Mucosa of gallbladder (tissue), 1 donor: ENCODE data around the gene PGM1. TPM values are rescaled to one million over a fixed set of nuclear protein-coding genes. Genes with fewer than 3 reads are reported as not detected.

Experiments used
- DNase-seq: peaks from one replicate; pipeline ENCODE4 v3.0.0-alpha.2; 2020; ENCODE audit warnings: low spot score
- total RNA-seq: library from RNA; stranded (reverse); gene quantifications from one replicate; pipeline ENCODE4 v1.2.1, GENCODE V29; 2021
- donor health status: DM: no; HTN: no; CAD: no.

Gene PGM1
- total RNA-seq, 1 donor from 2014 or later, result 73.2 TPM

DNA sequence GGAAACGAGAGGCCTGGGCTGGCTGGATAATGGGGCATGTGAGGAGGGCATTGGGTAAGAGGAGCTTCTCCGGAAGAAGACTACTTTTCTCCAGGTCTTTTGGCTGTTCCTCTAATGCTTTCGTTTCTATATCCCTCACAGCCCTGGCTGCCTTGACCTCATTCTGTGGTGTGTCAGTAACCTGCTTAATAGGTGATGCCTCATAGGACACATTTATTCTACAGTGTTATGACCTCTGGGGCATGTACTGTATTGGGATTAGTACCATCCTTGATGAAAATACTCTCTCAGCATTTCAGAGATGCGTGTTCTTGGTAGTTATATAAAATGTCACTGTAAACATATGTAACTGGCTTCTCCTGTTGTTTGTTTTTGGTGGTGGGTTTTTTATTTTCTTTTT, 40.1 kb downstream of the PGM1 start:
- no peak for DNase-seq

DNA sequence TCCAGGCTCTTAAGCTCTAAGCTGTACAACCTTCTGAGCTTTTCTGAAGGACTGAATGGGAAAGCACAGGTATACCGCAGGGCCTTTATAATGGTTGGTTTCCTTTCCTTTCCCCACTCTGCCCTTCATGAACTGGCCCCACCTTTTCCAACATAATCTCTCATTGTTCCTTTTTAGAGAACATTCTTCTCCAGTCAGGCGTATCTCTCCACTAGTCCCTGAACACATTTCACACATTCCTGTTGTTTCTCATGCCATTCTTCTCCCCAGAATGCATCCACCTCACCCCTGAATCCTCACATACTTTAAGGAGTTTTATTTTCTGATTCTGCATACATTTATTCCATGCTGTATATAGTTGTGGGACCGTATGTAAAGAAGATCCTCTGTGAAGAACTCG, 41.3 kb downstream of the PGM1 start:
- DNase-seq, result no peak

DNA sequence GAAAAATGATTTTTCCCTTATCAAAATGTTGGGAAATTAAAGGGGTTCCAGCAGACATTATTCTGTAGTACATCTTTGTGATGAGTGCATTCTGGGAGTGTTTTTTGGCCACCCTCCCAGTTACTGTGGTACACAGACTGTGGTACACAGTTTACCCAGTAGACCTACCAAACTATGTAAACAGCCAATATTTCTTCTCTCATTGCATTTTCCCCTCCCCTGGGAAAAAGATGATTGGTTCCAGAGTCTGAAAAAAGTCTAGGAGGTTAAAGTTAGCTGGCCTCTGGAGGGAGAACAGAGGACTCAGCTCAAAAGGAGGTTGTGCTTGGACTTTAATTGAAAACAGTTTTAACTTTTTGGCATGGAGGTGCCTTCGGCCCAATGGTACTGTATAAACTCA, 42.5 kb downstream of the PGM1 start:
- no peak for DNase-seq

DNA sequence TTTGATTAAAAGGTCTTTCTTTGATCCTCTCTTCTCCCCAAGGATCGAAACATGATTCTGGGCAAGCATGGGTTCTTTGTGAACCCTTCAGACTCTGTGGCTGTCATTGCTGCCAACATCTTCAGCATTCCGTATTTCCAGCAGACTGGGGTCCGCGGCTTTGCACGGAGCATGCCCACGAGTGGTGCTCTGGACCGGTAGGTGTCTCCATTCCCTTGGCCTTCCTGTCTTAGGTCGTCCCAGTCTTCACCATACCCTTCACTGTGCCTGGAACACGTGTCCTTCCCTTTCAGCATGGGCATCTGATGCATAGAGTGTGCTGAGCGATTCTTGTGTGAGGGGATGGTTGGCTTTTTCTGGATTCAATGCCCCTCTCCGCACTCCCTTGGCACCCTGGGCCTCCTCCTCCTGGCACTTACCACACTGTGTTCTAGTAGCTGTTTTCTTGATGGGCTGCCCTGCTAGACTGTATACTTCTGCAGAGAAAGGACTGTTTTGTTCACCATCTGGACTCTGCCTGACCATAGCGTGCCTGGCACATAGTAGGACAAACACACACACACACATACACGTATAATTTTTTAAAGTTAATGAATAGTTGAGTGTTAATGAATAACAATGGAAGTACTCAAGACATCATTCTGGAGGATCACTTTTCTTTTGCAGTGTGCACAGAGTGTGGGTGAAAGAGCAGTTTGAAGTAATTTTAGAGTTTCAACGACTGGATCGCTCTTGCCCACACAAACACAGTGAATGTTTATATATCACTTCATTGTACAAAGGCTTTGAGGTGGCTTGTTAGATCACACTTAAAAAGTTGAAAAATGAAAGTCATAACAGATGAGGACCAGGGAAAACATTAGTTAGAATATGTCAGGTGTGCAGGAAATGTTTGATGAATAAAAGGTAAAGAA, 43.2 kb downstream of the PGM1 start:
- DNase-seq, result no peak

DNA sequence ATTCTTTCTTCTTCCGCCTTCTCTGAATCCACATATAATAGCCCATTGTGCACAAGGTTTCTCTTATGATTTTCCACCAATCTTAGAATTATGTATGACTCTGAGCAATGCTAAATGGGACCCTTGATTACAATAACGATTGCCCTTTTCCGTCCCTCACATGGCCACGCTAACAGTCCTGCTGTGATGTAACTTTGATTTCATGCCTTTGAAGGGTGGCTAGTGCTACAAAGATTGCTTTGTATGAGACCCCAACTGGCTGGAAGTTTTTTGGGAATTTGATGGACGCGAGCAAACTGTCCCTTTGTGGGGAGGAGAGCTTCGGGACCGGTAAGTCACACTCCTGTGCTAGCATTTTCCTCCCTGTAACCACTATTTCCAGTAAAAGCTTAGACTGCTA, 45.3 kb downstream of the PGM1 start:
- DNase-seq, result no peak

DNA sequence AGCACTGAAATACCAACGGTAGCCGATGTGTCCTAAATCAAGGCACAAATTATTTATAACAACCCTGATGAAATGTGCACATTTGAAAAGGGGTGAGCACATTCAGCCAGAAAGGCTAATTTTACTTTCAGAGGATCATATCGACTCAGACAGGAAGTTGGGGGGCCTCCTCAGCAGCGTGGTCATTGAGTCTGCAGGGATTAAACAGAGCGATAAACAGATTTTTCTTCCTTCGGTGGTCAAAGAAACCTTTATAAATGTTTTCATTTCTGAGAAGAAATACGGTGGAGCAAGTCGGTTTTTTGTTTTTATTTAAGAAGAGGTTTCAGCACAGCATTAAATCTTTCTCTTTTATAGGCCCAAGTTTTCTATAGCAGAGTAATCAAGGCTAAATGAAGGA, 45.7 kb downstream of the PGM1 start:
- DNase-seq, result no peak

DNA sequence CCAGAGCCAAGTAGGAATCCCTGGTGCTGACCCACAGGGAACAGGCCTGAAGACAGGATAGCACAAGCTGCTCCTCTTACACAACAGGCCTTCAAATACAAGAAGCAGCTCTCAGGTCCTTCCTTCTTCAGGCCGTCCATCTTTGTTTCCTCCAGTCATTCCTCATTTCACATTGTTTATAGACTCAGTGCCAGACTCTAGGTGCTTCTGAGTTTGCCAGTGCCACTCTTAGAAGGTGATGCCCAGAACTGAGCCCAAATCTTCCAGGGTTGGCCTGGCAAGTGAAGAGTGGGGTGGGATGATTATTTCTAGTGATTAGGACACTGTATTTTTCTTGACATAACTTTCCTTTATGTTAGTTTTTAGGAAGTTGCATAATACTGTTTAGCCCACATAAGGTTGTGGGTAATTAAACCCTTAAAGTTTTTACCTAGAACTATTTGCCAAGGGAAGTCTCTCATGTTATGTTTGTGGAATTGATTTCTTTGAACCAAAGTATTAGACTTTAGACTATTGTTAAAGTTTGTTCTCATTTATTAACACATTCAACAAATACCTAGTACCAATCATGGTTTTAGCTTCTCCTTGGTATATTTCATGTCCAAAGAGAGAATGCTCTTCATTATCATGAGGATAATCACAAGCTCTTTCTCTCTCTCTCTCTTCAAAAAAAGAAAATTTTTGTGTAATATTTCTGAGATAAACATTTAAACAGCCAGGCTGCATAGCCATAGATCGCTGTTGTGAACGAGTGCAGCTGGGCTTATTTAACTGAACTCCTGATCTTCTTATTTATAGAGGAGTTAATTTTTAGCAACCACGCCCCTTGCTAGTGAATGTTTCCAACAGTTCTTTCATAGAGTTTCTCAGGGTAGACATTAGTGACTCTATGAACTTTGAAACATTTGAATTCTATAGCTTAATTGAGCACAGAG, 47.7 kb downstream of the PGM1 start:
- DNase-seq, result peak; percentile 55

DNA sequence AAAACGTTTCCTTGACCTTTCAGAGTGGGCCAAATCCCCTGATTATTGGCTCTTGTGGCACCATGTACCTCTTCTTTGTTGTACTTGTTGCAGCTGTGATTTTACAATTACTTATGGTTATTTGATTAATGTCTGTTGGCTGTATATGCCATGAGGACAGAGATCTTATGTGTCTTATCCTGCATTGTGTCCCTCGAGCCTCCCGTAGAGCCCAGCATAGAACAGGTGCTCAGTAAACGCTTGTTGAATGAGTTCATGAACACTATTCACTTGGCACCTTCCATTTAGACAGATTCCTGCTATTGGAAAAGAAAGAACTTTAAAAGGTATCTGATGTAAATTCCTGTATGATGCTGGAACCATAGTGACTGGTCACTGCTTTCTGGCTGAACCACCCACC, 48.4 kb downstream of the PGM1 start:
- DNase-seq, result no peak

DNA sequence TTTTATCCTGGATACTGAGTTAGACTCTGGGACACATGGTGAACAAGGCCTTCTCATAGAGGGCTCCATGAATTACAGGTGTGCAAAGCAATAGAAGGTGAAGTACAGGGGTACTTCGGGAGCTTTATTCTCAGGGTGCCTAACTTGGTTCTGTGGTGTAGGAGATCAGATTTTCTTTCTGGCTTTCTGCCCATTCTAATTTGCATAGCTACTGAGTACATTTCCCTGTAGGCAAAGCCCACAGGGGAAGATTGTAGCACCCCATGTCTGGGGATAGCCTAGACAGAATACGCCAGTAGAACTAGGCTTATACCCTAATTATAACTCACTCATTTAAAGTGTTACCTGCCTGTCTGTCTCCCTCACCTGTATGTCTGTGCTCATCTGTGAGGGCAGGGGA, 49.7 kb downstream of the PGM1 start:
- DNase-seq, result no peak

DNA sequence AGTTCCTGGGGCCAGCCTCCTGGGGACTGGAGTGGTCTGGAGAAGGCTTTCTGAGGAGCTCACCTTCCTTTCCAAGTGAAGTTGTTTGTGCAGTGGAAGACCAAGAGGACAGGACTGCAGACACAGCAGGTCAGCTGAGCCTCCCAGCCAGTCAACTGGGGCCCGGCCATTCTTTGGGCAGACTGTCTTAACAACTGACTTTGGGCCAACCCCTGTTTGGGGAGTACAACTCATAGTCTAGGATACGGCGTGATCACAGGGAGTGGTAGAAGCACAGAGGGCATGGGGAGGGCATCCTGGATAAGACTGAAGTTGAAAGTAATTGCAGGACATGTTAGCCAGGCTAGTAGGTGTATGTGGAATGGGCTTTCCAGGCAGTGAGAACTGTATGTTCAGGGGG, 50.3 kb downstream of the PGM1 start:
- no peak for DNase-seq

DNA sequence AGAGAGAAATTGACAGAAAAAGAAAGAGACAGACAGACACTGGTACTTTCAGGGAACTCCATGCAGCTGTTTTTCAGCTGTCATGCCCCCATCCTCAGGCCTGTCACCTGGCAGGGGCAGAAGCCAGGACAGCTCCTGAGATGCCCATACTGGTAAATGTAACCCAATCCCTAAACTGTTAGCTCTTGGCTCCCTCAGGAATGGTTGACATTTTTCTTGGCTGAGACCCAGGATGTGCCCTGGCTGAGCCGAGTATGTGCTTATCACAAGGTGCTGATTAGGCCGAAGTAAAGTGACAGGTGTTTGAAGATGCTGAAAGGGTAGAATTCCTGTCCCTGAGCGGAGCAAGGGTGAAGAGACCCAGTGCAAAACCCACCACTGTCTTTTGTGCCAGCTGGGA, 50.7 kb downstream of the PGM1 start:
- DNase-seq, result peak; percentile 30

DNA sequence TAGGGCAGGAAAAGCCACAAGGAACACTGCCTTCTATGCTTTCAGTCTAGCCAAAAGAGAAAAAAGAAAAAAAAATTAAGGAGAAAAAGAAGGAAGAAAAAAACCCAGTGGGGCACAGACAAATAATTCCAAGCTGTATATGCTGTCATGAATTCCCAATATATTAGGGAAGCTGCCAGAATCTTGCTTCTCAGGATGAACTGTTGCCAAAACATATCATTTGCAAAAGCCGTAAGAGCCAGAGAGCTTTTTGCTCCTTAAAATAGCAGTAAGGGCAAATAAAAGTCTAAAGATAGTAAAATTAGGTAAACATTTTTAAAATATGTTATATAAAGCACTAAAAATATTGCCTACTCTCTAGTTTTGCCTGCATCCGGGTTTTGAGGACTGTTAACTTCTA, 52.1 kb downstream of the PGM1 start:
- no peak for DNase-seq

DNA sequence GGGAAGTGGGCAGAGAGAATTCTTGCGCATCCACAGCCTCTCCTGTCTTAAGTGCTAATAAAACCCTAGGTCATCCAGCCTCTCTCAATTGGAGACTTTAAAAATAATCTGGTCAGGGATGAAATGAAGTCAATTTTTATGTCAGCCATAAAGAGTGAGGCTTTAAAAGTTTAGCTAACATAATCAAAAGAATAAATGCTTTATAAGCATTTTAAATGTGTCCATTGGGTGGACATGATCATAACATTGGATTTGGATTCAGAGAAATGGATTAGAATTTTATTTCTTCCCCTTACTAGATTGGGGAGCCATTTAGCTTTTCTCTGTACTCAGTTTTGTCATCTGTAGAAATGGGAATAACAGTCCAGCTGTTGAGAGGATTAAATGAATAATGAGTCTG, 55.5 kb downstream of the PGM1 start:
- DNase-seq, result no peak

DNA sequence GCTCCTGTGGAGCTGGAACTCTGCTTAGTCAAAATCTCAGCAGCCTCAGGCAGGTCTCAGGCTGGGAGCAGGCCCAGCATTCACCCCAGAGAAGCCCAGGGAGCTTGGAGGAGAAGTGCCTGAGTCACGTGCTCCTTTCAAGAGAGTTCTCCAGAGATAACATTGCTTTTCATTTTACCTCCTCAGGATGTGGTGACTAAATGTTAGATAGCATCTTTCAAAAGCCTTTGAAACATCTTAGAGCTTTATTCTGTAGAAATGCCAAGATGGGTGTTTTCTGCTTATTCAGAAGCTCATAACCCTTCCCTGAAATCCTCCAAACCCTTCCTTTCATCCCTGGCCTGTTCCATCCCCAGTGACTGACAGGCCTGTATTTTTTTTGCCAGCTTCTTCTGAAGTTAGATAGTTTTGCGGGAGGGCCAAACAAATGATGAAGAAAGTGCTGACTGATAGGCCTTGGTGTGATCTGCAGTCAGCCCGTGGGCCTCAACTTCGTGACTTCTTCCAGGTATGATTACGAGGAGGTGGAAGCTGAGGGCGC, 58.0 kb downstream of the PGM1 start:
- DNase-seq, result no peak

DNA sequence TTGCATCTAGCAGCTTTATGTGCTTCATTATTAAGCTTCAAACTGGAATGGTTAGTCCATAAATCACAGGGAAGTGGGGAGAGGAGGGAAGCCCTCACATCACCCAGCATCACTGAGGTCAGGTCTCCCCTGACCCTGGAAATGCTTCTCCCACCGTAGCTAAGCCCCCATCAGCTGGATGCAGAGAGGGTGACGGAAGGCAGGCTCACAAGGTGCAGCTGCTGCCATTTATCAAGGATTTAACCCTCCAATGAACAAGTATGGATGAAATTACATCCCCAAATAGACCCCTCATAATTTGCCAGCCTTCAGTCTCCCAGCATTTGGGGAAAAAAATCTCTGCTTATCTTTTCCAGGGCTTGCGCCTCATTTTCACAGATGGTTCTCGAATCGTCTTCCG, 60.8 kb downstream of the PGM1 start:
- DNase-seq, result no peak

DNA sequence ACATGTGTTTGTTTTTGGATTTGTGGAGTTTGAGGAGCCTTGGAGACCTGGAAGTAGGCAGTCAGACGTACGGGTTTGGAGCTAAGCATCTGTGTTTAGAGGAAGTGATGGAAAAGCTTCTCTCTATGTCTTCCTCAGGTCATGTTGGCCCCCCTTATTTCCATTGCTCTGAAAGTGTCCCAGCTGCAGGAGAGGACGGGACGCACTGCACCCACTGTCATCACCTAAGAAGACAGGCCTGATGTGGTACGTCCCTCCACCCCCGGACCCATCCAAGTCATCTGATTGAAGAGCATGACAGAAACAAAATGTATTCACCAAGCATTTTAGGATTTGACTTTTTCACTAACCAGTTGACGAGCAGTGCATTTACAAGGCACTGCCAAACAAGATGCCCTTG, 66.2 kb downstream of the PGM1 start:
- DNase-seq, result no peak

DNA sequence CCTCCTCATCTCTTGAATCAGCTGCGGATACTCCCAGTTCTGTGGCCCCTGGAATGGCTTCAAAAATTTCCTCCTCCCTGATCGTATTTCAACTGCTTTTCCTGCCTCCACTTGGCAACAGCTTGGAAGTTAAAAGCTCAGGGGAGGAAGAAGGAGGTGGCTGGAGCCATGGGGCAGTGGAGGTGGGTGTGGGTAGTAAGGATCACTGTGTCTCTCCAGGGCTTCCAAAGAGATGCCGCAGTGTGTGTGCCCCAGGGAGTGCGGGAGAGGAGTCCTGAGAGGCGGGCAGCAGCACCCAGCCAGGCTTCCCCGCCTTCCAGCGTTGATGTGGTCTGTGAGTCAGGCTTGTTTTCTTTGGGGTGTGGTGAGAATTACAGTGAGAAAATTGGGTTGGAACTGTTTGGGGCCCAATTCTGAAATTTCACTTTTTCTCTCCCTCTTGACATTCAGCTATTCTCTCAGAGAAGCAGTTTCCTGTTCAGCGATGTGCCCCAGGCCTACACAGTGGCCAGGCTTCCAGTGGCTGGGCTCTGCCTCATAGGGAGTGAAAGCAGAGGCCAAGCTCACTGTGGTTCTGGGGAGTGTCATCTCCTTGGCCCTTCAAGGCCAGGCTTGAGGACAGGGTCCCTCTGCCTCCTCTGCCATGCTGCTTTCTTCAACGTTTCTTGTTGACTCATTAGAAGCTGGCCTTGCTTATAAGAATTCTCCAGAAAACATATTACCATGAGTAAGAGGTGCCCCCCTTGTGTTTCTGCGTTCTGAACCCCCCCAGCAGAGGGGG, 69.0 kb downstream of the PGM1 start:
- DNase-seq, result no peak

DNA sequence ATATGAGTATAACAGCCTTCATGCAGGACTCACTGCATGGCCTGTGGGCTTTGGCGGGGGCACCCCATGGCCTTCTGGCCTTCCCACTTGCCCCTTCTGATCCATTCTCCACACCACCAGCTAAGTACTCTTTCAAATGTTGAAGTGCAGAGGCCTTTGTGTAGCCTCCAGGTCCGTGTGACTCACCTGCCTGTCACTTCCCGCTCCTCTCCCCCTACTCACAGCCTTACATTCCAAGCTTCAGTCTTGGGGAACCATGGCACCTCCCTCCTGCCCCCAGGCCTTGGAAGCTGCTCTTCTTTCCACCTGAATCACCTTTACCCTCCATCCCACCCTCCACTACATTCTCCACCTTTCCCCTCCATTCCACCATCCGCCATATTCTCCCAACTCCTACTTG, 69.6 kb downstream of the PGM1 start:
- no peak for DNase-seq

DNA sequence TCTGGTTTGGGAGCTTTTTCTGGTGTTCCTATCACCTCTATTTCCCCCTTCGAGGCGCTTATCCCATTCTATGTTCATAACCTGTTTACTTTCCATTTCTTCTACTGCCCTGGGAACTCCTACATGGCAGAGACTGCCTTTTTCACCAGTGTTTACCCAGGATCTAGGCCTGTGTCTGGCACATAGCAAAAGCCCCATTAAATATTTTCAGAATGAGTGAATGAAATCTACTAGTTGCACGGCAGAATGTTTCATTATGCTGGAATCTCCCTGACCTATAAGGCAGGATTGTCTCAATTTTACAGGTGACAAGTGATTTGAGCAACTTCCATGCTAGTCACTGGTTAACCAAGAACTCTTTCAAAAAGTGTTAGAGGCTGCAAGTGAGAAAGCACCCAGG, 70.1 kb downstream of the PGM1 start:
- no peak for DNase-seq

DNA sequence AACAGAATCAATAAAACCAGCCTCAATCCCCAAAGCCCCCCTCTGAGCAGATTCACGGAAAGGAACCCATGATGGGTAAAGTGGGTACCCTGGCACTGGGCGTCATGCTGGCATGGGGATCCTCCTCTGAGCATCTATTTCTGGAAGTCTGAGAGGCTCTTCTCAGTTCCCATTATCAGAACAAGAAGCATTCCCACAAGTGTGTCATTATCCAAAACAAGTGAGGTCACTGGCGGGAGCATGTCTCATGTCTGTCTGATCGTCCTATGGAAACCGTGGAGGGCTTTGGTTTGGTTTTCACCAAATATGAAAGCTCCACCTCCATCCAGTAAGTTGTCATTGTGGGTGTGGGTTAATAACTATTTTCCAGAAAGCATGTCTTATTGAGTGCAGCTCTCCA, 70.7 kb downstream of the PGM1 start:
- no peak for DNase-seq

DNA sequence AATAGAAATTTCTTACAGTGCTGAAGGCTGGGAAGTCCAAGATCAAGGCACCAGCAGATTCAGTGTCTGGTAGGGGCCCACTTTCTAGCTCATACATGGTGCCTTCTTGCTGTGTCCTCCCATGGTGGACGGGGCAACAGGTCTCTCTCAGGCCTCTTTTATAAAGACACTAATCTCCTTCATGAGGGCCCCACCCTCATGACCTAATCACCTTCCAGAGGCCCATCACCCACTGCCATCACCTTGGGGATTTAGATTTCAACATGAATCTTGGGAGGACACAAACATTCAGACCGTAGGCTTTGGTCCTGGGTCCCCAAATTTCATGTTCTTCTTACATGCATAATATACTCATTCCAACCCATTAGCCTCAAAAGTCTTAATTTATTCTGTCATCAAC, 71.5 kb downstream of the PGM1 start:
- DNase-seq, result no peak

DNA sequence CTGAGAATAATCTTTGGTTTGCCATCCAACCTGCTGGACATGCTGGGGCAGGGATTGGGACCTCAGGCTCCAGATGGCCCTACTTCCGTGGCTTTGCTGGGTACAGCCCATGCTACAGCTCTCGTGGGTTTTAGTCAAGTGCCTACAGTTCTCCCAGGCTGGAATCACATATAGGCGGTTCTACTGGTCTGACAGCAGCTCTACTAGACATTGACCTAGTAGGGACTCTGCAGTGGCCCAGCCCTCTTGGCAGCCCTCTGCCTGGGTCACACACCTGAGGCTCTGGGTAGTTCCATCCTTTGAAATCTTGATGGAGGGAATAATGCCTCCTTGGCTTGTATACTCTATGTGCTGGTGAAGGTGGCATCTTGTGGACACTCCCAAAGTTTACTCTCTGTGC, 72.2 kb downstream of the PGM1 start:
- no peak for DNase-seq
